ENCODE results near the gene KIAA1328. TPM values are rescaled to one million over a fixed set of nuclear protein-coding genes. Genes with fewer than 3 reads are reported as not detected.

KIAA1328 gene
- polyA plus RNA-seq (ENCODE audit: insufficient read length in 3 of 3): 10 to 100 TPM in 2 of 3 donors, 1 to 10 TPM in 1; 9.8 to 13.7 (median 10.7) TPM
- long read RNA-seq, donor 1, full-length matches to known transcripts: 2 of 2 reads
- long read RNA-seq, donor 1, partial matches to known transcripts: 0 of 2 reads
- long read RNA-seq, donor 1, other reads (novel, unspliced or antisense): 0 of 2 reads
- long read RNA-seq, donor 2, full-length matches to known transcripts: 1 of 1 reads
- long read RNA-seq, donor 2, partial matches to known transcripts: 0 of 1 reads
- long read RNA-seq, donor 2, other reads (novel, unspliced or antisense): 0 of 1 reads
- long read RNA-seq, donor 3, partial matches to known transcripts: 0 of 6 reads
- long read RNA-seq, donor 3, other reads (novel, unspliced or antisense): 5 of 6 reads
- long read RNA-seq, donor 4, full-length matches to known transcripts: 5 of 5 reads
- long read RNA-seq, donor 4, partial matches to known transcripts: 0 of 5 reads
- long read RNA-seq, donor 4, other reads (novel, unspliced or antisense): 0 of 5 reads
- long read RNA-seq, donor 5: 0 reads
- long read RNA-seq, donor 6, full-length matches to known transcripts: 5 of 25 reads
- long read RNA-seq, donor 6, partial matches to known transcripts: 15 of 25 reads
- long read RNA-seq, donor 6, other reads (novel, unspliced or antisense): 5 of 25 reads
- long read RNA-seq, donor 7, full-length matches to known transcripts: 3 of 3 reads
- long read RNA-seq, donor 7, partial matches to known transcripts: 0 of 3 reads
- long read RNA-seq, donor 7, other reads (novel, unspliced or antisense): 0 of 3 reads
- long read RNA-seq, donor 8: 0 reads
- long read RNA-seq, donor 9: 0 reads
- long read RNA-seq, donor 10, partial matches to known transcripts: 0 of 2 reads
- long read RNA-seq, donor 10, other reads (novel, unspliced or antisense): 0 of 2 reads
- long read RNA-seq, donor 11: 0 reads
- long read RNA-seq, donor 12, full-length matches to known transcripts: 3 of 3 reads
- long read RNA-seq, donor 12, partial matches to known transcripts: 0 of 3 reads
- long read RNA-seq, donor 12, other reads (novel, unspliced or antisense): 0 of 3 reads
- long read RNA-seq, donor 13: 0 reads
- long read RNA-seq, donor 14: 0 reads
- long read RNA-seq, donor 15: 0 reads
- long read RNA-seq, donor 16, full-length matches to known transcripts: 7 of 7 reads
- long read RNA-seq, donor 16, partial matches to known transcripts: 0 of 7 reads
- long read RNA-seq, donor 16, other reads (novel, unspliced or antisense): 0 of 7 reads

DNA sequence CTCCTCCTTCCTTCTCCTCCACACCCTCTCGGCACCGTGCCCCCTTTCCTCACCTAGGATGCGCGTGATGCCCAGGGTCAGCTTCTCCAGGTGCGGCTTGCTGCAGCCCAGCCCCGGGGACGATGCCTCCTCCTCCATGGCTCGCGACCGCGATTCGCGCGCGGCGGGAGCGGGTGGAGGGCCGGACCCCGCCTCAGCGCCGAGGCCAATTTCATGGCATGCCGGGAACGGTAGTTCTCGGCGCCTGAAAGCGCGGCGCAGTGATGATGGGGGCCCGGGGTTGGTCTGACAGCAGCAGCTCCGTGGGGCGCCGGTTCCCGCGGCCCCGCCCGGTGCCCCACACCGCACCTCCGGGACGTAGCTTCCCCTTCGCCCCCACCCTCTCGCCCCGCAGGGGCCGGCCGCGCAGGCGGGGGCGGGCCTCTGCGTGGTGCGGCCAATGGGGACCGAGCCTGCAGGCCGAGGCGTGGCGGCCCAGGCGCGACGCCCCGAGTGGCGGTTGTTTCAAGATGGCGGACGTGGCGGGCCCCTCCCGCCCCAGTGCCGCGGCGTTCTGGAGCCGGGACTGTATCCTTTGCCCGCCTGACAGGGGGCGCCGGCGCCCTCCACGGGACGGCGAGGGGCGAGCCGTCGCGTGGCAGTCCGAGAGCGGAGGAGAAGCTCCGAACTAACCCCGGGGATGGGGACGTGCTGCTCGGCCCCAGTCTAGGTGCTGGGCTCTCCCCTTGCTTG, at the start of gene KIAA1328, which contains the start of gene TPGS2:
Gene KIAA1328 (plus strand): TSS at position 498 of the 732 bp plus-strand sequence. CDS start 12 bp downstream, at position 510.
Gene TPGS2 (minus strand): TSS at position 373 of the 732 bp plus-strand sequence. CDS start 235 bp downstream, at position 138.
- DNase-seq (ENCODE audit: extremely low read depth in 1 of 11, low read depth in 9 of 11, low spot score in 4 of 11): peak; percentile 47 to 79 (median 69)

- no peak for DNase-seq (ENCODE audit: extremely low read depth in 1 of 11, low read depth in 9 of 11, low spot score in 4 of 11)
Observed at GRCh38 chr18:36780748-36781147, 48.2 kb upstream of the KIAA1328 start.

DNA sequence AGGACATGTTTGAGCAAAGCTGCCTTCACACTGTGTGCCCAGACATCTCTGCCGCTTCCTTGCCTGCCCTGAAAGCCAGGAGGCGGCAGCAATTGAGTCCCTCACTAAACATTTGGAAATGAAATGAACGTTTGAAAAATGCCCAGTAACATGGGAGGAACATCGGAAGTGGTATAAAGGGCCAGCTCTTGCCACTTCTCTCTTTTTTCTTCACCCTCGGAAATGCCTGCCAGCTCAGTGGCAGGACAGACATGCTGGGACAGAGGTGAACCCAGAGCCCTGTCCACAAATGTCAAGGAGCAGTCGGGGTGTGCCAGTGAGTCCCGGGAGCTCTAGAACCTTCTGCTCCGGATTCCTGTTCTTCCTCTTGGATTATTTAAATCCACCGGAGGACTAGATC, 46.2 kb upstream of the KIAA1328 start:
- no peak for DNase-seq (ENCODE audit: extremely low read depth in 1 of 11, low read depth in 9 of 11, low spot score in 4 of 11)

DNA sequence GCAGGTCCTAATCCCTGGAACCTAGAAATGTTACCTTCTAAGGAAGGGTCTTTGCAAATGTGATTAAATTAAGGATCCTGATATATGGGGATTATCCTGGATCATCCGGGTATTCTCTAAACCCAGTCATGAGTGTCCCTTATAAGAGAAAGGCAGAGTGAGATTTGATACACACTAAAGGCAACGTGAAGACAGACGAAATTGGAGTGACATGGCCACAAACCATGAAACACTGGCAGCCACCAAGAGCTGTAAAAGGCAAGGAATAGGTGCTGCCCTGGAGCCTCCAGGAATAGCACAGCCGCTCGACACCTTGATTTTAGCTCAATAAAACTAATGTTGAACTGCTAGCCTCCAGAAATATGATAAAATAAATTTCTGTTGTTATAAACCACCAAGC, 45.1 kb upstream of the KIAA1328 start:
- no peak for DNase-seq (ENCODE audit: extremely low read depth in 1 of 11, low read depth in 9 of 11, low spot score in 4 of 11)

- no peak for DNase-seq (ENCODE audit: extremely low read depth in 1 of 11, low read depth in 9 of 11, low spot score in 4 of 11)
Observed at GRCh38 chr18:36786686-36787085, 42.2 kb upstream of the KIAA1328 start.

- no peak for DNase-seq (ENCODE audit: extremely low read depth in 1 of 11, low read depth in 9 of 11, low spot score in 4 of 11)
Observed at GRCh38 chr18:36792634-36793283, 36.2 kb upstream of the KIAA1328 start.

DNA sequence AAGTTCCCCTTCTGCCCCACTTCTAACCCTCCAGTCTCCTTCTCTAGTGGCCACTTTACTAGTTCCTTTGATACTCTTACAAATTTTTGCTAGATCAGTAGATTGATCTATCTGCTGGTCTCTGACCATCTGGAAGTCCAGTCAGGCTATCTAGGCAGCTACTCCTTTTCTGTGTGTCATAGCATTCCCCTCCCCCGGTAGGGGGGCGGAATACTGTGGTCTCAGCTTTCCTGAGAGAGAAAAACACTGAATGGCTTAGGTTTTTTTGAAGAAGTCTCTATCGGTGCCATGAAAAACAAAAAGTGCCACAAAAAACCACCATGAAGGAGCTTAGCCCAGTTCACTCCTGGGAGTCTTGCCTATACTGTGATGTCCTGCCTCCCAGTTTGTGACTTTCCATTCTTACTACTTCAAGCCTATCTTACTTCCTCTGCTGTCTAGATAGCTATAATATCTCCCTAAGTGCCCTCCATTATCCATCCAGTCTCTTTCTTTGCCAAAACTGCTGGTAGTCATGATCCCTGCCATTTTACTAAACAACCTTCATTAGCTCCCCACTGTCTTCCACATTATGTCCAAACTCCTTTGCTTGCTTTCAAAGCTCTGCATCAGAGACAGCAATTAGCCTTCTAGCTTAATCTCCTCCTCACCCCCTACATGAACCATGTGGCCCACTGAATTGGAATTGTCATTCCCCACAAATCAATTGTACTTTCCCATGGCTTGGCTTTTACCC, 30.0 kb upstream of the KIAA1328 start:
- DNase-seq (ENCODE audit: extremely low read depth in 1 of 11, low read depth in 9 of 11, low spot score in 4 of 11): no peak

- no peak for DNase-seq (ENCODE audit: extremely low read depth in 1 of 11, low read depth in 9 of 11, low spot score in 4 of 11)
Observed at GRCh38 chr18:36805105-36805504, 23.8 kb upstream of the KIAA1328 start.

DNA sequence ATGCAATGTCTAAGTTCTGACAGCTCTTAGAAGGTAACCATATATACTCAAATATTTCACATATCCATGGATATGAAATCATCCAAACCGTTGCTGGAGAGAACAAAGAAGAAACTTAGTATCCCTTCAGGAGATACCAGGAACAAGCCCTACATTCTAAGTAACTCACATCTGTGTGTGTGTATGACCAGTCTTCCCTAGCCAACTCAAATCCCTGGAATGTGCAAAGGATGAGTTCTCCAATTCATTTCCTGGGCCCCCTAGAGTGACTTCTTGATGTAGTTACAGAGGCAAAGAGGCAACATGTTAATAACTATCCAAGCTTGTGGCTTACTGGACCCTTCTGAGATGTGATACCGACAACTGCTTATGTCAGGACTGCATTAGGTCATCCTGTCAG, 20.2 kb upstream of the KIAA1328 start:
- no peak for DNase-seq (ENCODE audit: extremely low read depth in 1 of 11, low read depth in 9 of 11, low spot score in 4 of 11)

- peak; percentile 19 to 63 (median 49) for DNase-seq (ENCODE audit: extremely low read depth in 1 of 11, low read depth in 9 of 11, low spot score in 4 of 11)
Observed at GRCh38 chr18:36809590-36810381, 19.1 kb upstream of the KIAA1328 start.

- no peak for DNase-seq (ENCODE audit: extremely low read depth in 1 of 11, low read depth in 9 of 11, low spot score in 4 of 11)
Observed at GRCh38 chr18:36811430-36811829, 17.5 kb upstream of the KIAA1328 start.

GRCh38 chr18:36811955-36812354, 17.0 kb upstream of the KIAA1328 start:
- DNase-seq (ENCODE audit: extremely low read depth in 1 of 11, low read depth in 9 of 11, low spot score in 4 of 11): no peak

GRCh38 chr18:36812678-36813077, 16.2 kb upstream of the KIAA1328 start:
- DNase-seq (ENCODE audit: extremely low read depth in 1 of 11, low read depth in 9 of 11, low spot score in 4 of 11): peak in 1 of 11 donors; percentile 14

GRCh38 chr18:36813101-36813775, 15.7 kb upstream of the KIAA1328 start:
- DNase-seq (ENCODE audit: extremely low read depth in 1 of 11, low read depth in 9 of 11, low spot score in 4 of 11): no peak

- DNase-seq (ENCODE audit: extremely low read depth in 1 of 11, low read depth in 9 of 11, low spot score in 4 of 11): no peak
Observed at GRCh38 chr18:36813824-36814223, 15.1 kb upstream of the KIAA1328 start.

GRCh38 chr18:36814994-36815393, 13.9 kb upstream of the KIAA1328 start:
- DNase-seq (ENCODE audit: extremely low read depth in 1 of 11, low read depth in 9 of 11, low spot score in 4 of 11): no peak
